Fibroblast of skin of back (primary cell): Measurements from ENCODE around the gene FLRT2. TPM values are rescaled to one million over a fixed set of nuclear protein-coding genes. Genes with fewer than 3 reads are reported as not detected.

Source experiments
- DNase-seq: peaks from one replicate; pipeline ENCODE4 v3.0.0-alpha.2; 2013
- polyA plus RNA-seq, 2 experiments: library from polyadenylated mRNA; unstranded; fragments of 120-200 nt; gene quantifications; one replicate each; pipeline ENCODE4 v1.2.1, GENCODE V29; 2013; ENCODE audit not compliant: insufficient read length in 2 of 2

The FLRT2 gene, protein sequence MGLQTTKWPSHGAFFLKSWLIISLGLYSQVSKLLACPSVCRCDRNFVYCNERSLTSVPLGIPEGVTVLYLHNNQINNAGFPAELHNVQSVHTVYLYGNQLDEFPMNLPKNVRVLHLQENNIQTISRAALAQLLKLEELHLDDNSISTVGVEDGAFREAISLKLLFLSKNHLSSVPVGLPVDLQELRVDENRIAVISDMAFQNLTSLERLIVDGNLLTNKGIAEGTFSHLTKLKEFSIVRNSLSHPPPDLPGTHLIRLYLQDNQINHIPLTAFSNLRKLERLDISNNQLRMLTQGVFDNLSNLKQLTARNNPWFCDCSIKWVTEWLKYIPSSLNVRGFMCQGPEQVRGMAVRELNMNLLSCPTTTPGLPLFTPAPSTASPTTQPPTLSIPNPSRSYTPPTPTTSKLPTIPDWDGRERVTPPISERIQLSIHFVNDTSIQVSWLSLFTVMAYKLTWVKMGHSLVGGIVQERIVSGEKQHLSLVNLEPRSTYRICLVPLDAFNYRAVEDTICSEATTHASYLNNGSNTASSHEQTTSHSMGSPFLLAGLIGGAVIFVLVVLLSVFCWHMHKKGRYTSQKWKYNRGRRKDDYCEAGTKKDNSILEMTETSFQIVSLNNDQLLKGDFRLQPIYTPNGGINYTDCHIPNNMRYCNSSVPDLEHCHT
- polyA plus RNA-seq (2013, experiment 1 of 2; ENCODE audit: insufficient read length), result 14.8 TPM
- polyA plus RNA-seq (2013, experiment 2 of 2; ENCODE audit: insufficient read length), result 17.1 TPM

GRCh38 chr14:85529803-85530574, at the start of gene FLRT2:
Gene FLRT2, plus strand, starts transcription at chr14:85530144. Its CDS starts 91,371 bp downstream, at chr14:85621515.
- peak; percentile 71 for DNase-seq

DNA sequence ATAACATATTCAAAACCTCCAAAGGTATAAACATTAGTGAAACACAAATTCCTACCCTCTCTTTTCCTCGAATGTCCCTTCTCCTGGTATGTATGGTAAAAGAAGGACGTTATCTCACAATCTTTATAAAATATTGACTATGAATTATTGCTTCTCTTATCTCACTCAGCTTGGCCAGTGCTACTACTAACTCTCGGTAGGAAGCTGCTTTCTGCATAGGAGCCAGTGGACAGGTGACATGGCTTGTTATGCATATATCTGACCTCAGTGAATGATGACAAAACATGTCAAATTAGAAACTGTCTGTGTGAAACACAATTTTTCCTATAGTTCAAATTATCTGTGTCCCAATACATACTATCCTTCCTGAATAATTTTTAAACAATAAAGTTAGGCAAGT, 48.5 kb upstream of the FLRT2 start:
- DNase-seq, result no peak

DNA sequence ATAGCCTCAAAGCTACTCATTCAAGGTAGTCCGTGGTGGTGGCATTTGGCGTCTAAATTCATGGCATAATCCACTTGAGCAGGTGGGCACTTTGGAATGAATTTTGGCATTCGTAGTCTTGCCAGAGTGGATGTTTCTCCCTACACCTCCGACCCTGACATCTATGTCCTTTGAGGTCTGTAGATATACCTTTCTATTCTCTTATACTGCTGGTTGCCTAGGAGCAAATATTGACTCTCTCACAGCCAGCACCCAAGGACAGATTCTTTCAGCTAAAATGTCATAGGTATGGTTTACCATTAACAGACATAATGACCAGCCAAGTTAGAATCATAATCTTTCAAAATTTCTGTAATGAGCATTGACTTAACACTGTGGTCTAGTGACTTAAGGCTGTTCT, 47.4 kb upstream of the FLRT2 start:
- DNase-seq, result no peak

- DNase-seq, result no peak
These were observed 46.9 kb upstream of the FLRT2 start for GRCh38 chr14:85483037-85483436.

DNA sequence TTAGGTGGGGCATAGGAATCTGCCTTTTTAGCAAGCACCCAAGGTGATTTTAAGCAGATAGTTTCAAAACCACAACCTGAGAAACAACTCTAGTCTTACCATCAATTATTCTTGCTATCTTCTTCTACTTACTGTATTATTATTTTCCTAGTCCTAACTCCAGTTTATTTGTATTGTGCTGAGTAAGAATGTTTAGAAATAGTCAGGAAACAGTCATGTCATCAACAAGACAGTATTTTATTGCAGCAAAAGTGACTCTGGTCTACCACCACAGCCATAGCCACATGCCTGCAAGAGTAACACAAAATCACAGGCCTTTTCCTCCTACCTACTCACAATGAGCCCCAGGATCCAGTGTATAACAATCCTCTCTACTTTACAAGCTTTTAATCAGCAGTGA, 46.3 kb upstream of the FLRT2 start:
- DNase-seq, result no peak

DNA sequence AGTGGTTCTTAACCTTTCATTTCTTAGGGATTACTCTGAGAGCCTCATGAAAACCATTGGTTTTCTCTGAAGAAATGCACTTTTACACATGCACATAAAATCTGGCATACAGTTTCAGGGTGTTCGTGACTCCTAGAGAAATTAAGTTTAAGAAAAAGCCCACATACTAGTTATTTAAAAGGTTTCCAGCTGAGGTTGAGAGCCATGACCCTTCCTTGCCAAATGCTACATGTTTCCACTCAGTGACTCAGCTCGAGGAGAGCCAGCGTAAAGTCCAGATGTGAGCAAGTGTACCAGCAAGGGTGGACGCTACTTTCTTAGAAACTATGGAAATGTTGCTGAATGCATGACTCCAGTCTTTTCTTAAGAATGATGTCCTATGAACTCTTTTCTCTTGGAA, 42.7 kb upstream of the FLRT2 start:
- no peak for DNase-seq

GRCh38 chr14:85501751-85502150, 28.2 kb upstream of the FLRT2 start:
- DNase-seq, result no peak

GRCh38 chr14:85508863-85509262, 21.1 kb upstream of the FLRT2 start:
- no peak for DNase-seq

- DNase-seq, result no peak
These were observed 17.5 kb upstream of the FLRT2 start for GRCh38 chr14:85512451-85512850.

DNA sequence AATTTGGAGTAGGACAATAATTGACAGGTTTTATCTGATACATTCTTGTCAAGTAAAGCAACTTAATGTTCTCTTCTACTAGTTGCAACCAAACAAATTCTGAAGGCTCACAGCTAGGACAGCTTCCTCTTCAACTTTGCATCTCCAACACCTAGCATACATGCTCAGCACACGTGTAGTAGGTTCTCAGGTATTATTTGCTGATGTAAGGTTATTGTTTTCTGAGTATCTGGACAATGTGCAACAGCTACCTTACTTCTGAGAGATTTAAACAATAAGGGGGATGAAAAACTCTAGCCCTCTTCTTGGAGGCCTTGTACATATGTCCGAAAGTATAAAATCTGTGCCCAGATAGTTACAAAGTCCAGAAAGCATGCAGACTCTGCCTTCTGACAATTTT, 15.5 kb upstream of the FLRT2 start:
- no peak for DNase-seq

DNA sequence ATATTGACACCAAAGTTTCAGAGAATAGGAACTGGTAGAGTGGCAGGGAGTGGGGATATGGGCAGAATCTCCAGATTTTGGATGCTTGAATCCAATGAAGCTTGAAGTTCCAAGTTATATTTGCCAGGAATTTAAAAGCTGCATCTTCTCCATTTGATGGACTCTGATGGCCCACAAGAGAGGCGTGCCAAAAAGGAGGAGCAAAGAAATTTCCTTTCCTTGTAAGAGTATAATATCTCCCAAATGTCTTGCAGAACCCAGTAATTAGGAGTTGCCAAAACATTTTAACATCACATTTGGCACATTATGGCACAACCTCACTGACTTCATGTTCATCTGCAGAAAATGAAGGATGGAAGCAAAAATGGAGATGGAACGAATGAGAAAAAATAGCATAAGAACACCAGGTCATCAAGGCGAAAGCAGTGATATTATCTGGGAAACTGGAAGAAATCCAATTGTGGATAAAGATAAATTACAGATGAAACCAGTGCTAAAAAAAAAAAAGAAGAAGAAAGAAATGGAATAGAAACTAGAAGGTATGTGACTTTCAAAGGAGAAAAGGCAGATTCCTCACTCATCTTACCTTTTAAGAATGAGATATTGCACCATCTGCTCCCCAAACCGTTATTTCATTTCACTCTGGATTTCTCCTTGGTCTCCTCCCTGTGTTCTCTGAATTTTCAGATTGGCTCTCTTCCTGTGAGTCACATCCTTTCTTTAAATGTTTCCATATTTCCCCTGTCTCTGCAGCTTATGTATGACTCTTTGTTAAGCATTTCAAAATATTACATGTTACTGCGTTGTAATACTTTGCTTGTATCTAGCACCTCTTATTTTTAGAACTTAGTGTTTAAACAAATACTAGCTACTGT, 13.5 kb upstream of the FLRT2 start:
- DNase-seq, result peak; percentile 95

DNA sequence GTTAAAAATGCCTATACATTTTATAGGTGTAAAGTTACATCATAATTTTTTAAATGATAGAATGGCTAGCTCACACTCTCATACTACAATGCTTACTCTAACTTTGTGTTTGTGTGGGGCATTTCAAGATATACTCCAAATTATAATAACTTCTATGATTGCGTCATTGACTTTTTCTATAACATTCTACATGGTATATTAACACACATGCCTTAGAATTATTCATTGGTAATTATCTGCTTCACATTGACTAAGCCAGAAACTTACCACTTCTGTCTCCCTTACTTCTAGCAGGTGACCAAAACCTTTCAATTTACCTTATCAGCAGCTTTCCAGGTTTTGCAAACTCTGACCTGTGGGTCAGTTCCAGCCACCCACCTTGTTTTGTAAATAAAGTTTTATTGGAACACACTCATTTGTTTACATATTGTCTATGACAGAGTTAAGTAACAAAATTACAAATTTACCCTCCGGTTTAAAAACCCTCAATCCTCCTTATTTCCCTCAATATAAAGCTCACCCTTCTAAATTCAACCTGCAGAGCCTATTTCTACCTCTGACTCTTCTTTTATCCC, 12.7 kb upstream of the FLRT2 start:
- no peak for DNase-seq

DNA sequence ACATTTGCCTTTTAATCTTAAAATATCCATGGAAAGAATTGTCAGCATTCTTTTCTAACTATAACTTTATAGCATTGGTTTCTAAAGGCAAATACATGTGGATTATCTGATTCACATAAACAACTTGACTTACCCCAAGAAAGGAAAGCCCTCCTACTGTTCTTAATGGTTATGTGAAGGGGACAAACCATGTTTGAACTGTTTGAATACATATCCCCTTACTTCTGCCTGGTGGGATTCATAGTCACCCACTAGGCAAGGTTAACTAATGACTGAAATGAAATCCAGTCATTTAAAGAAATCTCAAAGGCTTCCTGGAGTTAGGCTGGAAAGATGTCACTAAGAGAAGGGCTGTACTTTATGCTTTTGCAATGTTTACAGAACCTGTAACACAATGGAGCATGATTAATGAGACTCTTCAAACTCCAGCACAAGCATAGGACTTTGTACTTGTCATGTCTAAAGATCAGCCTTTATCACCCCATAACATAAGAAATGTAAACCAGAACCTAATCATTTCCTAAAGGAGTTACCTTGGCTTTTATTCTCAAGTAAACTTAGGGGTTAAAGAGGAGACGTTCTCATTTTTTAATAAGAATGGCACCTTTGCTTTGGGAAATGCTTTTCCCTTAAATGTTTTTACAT, 10.2 kb upstream of the FLRT2 start:
- no peak for DNase-seq

DNA sequence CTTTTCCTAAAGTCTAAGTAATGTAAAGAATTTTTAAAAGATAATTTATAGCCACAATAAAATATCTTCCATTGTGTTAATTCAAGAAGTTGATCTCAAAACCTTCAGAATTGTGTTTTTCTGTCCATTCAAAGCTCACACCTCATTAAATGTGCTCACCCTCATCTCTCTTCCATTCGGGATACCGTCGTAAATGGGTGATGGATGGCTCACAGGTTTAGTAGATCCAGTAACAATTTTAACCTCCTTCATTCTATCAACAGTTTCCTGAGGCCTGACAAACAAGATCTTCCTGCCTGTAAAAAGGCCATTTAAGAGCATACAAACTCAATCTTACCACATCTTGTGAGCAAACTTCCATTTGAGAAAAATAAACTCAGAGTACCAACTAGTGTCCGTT, 9.4 kb upstream of the FLRT2 start:
- DNase-seq, result no peak

GRCh38 chr14:85523624-85524023, 6.3 kb upstream of the FLRT2 start:
- no peak for DNase-seq

- DNase-seq, result peak; percentile 75
These were observed 2.9 kb upstream of the FLRT2 start for GRCh38 chr14:85527006-85527405.

DNA sequence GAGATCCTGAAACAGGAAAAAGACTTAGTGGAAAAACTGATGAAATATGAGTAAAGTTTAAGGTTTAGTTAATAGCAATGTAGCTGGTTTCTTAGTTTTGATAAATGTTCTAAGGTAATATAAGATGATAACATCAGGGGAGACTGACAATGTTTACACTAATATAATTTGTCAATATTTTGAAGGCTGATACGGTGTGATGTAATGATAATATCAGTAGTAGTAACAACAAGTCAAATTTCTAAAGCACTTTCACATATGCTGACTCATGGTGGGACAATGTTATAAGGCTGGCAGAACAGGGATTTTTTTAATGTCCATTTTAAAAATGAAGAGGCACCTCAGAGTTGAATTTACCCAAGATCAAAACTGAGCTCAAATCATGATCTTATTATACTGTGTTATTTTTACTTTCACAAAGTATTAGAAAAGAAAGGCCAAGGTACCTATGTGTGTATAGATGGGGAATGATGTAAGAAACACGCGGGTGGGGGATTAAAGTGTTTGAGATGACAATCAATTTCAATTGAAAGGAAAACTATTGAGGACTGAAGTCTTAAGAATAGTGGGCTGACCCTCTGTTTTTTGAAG, 2.4 kb upstream of the FLRT2 start:
- DNase-seq, result no peak

- DNase-seq, result peak; percentile 87
These were observed 1.7 kb upstream of the FLRT2 start for GRCh38 chr14:85528080-85528896.

DNA sequence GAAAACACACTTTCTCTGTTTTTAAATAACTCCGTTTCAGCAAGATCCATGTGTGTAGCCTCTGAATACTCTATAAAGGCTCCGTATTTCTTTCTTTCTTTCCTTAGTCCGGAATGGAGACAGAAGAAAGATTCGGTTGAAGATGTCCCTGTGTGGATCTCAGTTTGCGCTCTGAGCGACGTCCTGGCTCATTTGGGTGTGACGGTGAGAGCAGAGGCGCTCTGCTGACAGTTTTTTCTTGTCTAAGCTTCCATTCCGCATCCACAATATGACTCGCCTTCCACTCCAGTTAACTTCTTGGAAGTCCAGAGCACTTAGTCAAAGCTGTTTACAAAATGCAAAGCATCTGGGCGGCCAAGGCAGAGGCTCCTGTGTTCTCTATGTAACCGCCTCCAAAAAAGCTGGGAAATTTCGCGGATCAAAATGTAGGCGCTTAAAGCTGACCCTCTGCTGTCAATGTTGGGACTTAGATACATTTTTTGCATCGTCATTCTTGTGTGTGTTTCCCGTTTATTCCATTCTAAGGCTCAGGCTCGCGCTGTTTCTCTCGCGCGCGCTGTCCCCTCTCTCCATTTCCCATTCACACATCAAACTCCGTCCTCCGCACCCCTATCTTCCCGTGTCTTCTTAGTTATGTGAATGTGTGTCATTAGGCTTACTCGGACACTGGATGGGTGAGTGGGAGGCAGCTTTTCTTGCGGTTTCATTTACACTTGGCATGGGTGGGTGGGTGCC, 880 bp upstream of the FLRT2 start:
- DNase-seq, result peak; percentile 85
